LNCaP clone FGC (cell line): ENCODE data around the gene FBXO42.
"Not testable (repeated sequence)": the region's sequence is repeated elsewhere in the genome, so short reads cannot be mapped to it uniquely, and the experiment has no call there.

Experiments
- DNase-seq: peaks from one replicate; pipeline ENCODE4 v3.0.0-alpha.2; 2011; ENCODE audit warnings: low read depth
- H3K4me3 ChIP-seq: 2 replicates; pipeline ENCODE4 v1.5.1; 2011; ENCODE audit warnings: mild to moderate bottlenecking, low read depth, low read length, control low read depth
- CTCF ChIP-seq: IDR thresholded peaks from 2 replicates; pipeline ENCODE4 v1.5.1; 2012; ENCODE audit warnings: mild to moderate bottlenecking; ENCODE audit not compliant: control insufficient read depth, insufficient read depth; ENCODE audit errors: extremely low read depth

Gene FBXO42

GRCh38 chr1:16352842-16353535 is 709 bp upstream of the FBXO42 start:
- peak overlapping the region; percentile 75 for H3K4me3 ChIP-seq
- no peak for DNase-seq
- no peak for TF ChIP-seq CTCF

GRCh38 chr1:16351456-16351993 is 755 bp downstream of the FBXO42 start:
- TF ChIP-seq CTCF, result no peak
- DNase-seq, result no peak
- peak overlapping the region; percentile 75 for H3K4me3 ChIP-seq

GRCh38 chr1:16349847-16350406 is 2.4 kb downstream of the FBXO42 start:
- TF ChIP-seq CTCF, result no peak
- H3K4me3 ChIP-seq, result peak overlapping the region; percentile 75
- no peak for DNase-seq

- no peak for DNase-seq
- H3K4me3 ChIP-seq, result no peak overlapping the region
- TF ChIP-seq CTCF, result no peak
Measured at GRCh38 chr1:16348414-16349182, 3.7 kb downstream of the FBXO42 start.

- DNase-seq, result not testable (repeated sequence)
Measured at GRCh38 chr1:16343276-16343675, 9.0 kb downstream of the FBXO42 start.

GRCh38 chr1:16342331-16343062 is 9.8 kb downstream of the FBXO42 start:
- no peak for DNase-seq
- no peak for TF ChIP-seq CTCF
- no peak overlapping the region for H3K4me3 ChIP-seq

More at GRCh38 chr1:16343276-16343675, 9.0 kb downstream of the FBXO42 start:
- not testable (repeated sequence) for H3K4me3 ChIP-seq
